ENCODE measurements around the gene SLC16A5.

SLC16A5 gene

DNA sequence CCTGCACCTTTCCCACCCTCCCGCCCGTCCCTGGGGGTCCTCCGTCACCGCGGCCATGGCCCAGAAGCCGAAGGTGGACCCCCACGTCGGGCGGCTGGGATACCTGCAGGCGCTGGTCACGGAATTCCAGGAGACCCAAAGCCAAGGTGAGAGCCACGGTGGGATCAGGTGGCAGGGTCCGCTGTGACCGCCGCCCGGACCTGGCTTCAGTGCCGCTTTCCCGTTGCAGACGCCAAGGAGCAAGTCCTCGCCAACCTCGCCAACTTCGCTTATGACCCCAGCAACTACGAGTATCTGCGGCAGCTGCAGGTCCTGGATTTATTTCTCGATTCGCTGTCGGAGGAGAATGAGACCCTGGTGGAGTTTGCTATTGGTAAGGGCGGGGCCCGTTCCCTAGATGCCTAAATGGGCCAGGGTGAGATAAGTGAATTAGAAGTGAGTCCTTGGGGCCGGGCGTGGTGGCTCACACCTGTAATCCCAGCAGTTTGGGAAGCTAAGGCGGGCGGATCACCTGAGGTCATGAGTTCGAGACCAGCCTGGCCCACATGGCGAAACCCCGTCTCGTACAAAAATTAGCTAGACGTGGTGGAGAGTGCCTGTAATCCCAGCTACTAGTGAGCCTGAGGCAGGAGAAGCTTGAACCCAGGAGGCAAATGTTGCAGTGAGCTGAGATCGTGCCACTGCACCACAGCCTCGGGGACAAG, 22.6 kb downstream of the SLC16A5 start:
- peak overlapping the region; percentile 62 for H3K27ac ChIP-seq (ENCODE audit: insufficient read depth, low read length, poor library complexity, severe bottlenecking)
- no peaks in the 10 kb centered on the region for H3K36me3 ChIP-seq (ENCODE audit: control insufficient read depth, insufficient read depth, low read length)
- no peaks in the 10 kb centered on the region for H3K27me3 ChIP-seq (replicated peaks; ENCODE audit: control insufficient read depth, insufficient read depth, low read length, poor library complexity, severe bottlenecking)
- peak overlapping the region; percentile 84 for H3K4me3 ChIP-seq (ENCODE audit: insufficient read depth, low read depth, low read length, poor library complexity, severe bottlenecking)
- peaks cover 15% of the 10 kb centered on the region for H3K4me1 ChIP-seq (ENCODE audit: control insufficient read depth, insufficient read depth, low read length, poor library complexity, severe bottlenecking)
- H3K9me3 ChIP-seq (ENCODE audit: control insufficient read depth, low read length) = no peaks in the 10 kb centered on the region
- DNase-seq = no peak

DNA sequence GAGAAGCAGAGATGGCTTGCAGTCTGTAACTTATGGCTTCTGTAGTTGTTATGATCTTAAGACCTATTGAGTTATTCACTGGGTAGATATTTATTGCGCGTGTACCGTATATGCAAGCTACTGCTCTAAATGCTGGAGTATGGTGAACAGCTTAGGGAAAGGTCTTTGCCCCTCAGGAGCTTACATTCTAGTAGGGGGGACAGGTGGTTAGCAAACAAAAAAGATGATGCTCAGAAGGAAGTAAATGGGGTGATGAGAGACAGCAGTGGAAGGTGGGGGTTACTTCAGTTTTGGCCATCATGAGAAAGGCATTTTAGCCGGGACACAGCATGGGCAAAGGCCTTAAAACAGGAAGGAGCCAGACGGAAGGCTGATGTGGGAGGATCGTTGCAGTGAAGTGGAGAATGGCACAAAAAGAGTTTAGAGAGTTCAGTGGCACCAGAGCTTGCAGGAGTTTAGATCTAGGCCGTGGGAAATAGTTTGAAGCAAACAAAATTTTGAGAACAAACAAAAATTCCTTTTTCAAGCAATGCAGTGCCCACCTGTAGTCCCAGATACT, 24.1 kb downstream of the SLC16A5 start:
- H3K4me3 ChIP-seq (ENCODE audit: insufficient read depth, low read depth, low read length, poor library complexity, severe bottlenecking) = no peak overlapping the region
- peaks cover 18% of the 10 kb centered on the region for H3K4me1 ChIP-seq (ENCODE audit: control insufficient read depth, insufficient read depth, low read length, poor library complexity, severe bottlenecking)
- H3K27me3 ChIP-seq (replicated peaks; ENCODE audit: control insufficient read depth, insufficient read depth, low read length, poor library complexity, severe bottlenecking) = no peaks in the 10 kb centered on the region

DNA sequence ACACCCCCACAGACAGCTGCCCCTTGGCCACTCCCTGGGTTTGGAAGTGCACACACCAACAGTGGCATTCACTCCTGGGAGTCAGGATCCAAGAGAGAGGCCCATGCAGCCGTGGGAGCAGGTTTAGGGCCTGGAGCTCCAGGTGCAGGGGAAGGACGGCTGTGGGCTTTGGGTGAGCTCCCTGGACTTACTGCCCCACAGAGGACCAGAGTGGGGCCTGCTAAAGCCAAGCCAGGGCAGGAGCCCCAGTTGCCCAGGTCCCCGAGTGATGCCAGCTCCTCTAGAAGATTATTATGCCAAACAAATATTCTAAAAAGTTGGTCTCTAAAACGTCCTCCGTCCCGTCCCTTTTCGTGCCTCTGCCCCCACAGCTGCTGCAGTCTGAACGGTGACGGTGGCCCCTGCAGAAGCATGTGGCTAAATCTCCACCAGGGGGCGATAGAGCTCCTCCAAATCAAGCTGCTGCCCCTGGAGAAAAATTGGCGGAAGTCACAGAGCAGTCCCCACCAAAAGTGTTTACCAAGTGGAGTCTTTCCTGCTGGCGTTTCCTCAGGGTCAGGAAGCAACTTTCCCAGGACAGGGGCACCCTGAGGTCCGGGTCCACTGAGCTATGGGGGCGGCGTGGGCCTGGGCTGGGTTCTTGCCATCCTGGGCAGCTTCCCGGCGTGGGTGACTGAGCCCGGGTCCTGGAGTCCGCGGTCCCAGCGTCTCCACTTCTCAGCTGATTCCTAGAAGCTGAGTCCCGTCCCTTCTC, 26.2 kb downstream of the SLC16A5 start:
- no peaks in the 10 kb centered on the region for H3K9me3 ChIP-seq (ENCODE audit: control insufficient read depth, low read length)
- peak; percentile 74 to 86 (median 80) for DNase-seq
- H3K27me3 ChIP-seq (replicated peaks; ENCODE audit: control insufficient read depth, insufficient read depth, low read length, poor library complexity, severe bottlenecking) = no peaks in the 10 kb centered on the region
- H3K4me1 ChIP-seq (ENCODE audit: control insufficient read depth, insufficient read depth, low read length, poor library complexity, severe bottlenecking) = peaks cover 18% of the 10 kb centered on the region
- no peaks in the 10 kb centered on the region for H3K36me3 ChIP-seq (ENCODE audit: control insufficient read depth, insufficient read depth, low read length)
- H3K4me3 ChIP-seq (ENCODE audit: insufficient read depth, low read depth, low read length, poor library complexity, severe bottlenecking) = peak overlapping the region; percentile 53
- H3K27ac ChIP-seq (ENCODE audit: insufficient read depth, low read length, poor library complexity, severe bottlenecking) = peak overlapping the region; percentile 45

More for the DNA sequence above, 24.1 kb downstream of the SLC16A5 start:
- peak overlapping the region; percentile 13 for H3K27ac ChIP-seq (ENCODE audit: insufficient read depth, low read length, poor library complexity, severe bottlenecking)
- no peaks in the 10 kb centered on the region for H3K9me3 ChIP-seq (ENCODE audit: control insufficient read depth, low read length)
- no peak for DNase-seq
- no peaks in the 10 kb centered on the region for H3K36me3 ChIP-seq (ENCODE audit: control insufficient read depth, insufficient read depth, low read length)

DNA sequence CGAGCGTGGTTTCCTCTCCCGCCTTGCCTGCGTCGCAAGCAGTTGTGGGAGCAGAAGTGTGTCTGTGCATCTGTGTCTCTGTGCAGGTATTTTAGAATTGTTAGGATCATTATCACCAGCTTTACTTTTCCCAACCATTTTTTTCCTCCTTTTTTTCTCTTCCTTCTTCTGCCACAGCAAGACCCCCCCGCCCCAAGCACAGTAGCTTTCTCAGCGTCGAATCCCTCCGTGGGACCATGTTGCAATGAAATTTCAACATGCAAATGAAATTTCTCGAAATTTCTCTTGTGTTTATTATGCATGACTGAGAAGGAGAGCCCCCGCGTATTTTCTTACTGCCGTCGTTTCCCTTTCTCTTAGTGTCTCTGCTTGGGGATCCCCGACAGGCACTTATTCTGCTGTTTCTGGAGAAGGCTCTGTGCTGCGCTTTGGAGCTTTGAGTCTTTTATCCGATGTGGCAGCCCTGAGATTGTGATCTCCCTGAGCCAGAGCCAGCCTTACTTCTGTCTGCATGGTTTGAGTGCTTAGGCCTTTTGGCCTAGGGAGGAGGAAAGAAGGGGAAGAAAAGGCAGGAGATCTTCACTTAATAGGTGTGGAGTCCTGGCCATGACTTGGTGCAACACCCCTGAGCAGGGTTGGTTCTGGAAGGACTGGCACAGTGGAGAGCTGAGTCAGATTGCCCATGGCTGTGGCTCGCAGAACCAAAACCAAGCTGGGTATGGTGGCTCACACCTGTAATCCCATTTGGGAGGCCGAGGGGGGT, 27.0 kb downstream of the SLC16A5 start:
- H3K27me3 ChIP-seq (replicated peaks; ENCODE audit: control insufficient read depth, insufficient read depth, low read length, poor library complexity, severe bottlenecking) = no peaks in the 10 kb centered on the region
- DNase-seq = no peak
- H3K36me3 ChIP-seq (ENCODE audit: control insufficient read depth, insufficient read depth, low read length) = no peaks in the 10 kb centered on the region
- H3K4me3 ChIP-seq (ENCODE audit: insufficient read depth, low read depth, low read length, poor library complexity, severe bottlenecking) = peak overlapping the region; percentile 53
- no peaks in the 10 kb centered on the region for H3K9me3 ChIP-seq (ENCODE audit: control insufficient read depth, low read length)
- peaks cover 18% of the 10 kb centered on the region for H3K4me1 ChIP-seq (ENCODE audit: control insufficient read depth, insufficient read depth, low read length, poor library complexity, severe bottlenecking)
- H3K27ac ChIP-seq (ENCODE audit: insufficient read depth, low read length, poor library complexity, severe bottlenecking) = peak overlapping the region; percentile 45

- DNase-seq = no peak
- Histone ChIP-seq H3K27ac (ENCODE audit: insufficient read depth, low read length, poor library complexity, severe bottlenecking) (no peak overlapping the region), H3K4me3 (ENCODE audit: insufficient read depth, low read depth, low read length, poor library complexity, severe bottlenecking) (no peak overlapping the region), H3K36me3 (ENCODE audit: control insufficient read depth, insufficient read depth, low read length) (peaks cover 2% of the 10 kb centered on the region), H3K9me3 (ENCODE audit: control insufficient read depth, low read length) (no peaks in the 10 kb centered on the region), H3K27me3 (replicated peaks; ENCODE audit: control insufficient read depth, insufficient read depth, low read length, poor library complexity, severe bottlenecking) (no peaks in the 10 kb centered on the region), H3K4me1 (ENCODE audit: control insufficient read depth, insufficient read depth, low read length, poor library complexity, severe bottlenecking) (peaks cover 14% of the 10 kb centered on the region)
Observed at GRCh38 chr17:75115555-75115954, 27.8 kb downstream of the SLC16A5 start.

GRCh38 chr17:75116737-75117136, 29.0 kb downstream of the SLC16A5 start:
- no peaks in the 10 kb centered on the region for H3K9me3 ChIP-seq (ENCODE audit: control insufficient read depth, low read length)
- no peak overlapping the region for H3K4me3 ChIP-seq (ENCODE audit: insufficient read depth, low read depth, low read length, poor library complexity, severe bottlenecking)
- H3K27ac ChIP-seq (ENCODE audit: insufficient read depth, low read length, poor library complexity, severe bottlenecking) = no peak overlapping the region
- H3K4me1 ChIP-seq (ENCODE audit: control insufficient read depth, insufficient read depth, low read length, poor library complexity, severe bottlenecking) = peaks cover 5% of the 10 kb centered on the region
- peaks cover 6% of the 10 kb centered on the region for H3K36me3 ChIP-seq (ENCODE audit: control insufficient read depth, insufficient read depth, low read length)
- DNase-seq = no peak
- no peaks in the 10 kb centered on the region for H3K27me3 ChIP-seq (replicated peaks; ENCODE audit: control insufficient read depth, insufficient read depth, low read length, poor library complexity, severe bottlenecking)

DNA sequence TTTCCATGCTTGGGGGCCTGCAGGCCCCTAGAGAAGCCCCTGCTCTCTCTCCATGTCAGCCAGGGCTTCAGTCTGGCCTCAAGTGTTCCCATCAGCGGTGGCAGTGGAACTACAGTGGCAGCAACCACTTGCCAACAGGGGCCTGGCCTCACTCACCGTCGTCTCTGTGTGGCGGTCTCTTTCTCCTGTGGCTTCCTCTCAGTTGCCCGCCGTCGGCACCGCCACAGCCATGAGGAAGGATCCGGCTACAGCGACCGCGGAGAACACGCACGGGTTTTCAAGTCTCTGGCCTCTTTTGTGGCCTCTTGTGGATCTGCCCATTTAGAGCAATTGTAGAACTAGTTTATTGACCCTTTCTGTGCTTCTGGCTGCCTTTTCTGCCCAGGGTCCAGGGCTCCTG, 30.6 kb downstream of the SLC16A5 start:
- no peaks in the 10 kb centered on the region for H3K9me3 ChIP-seq (ENCODE audit: control insufficient read depth, low read length)
- H3K27me3 ChIP-seq (replicated peaks; ENCODE audit: control insufficient read depth, insufficient read depth, low read length, poor library complexity, severe bottlenecking) = no peaks in the 10 kb centered on the region
- H3K36me3 ChIP-seq (ENCODE audit: control insufficient read depth, insufficient read depth, low read length) = peaks cover 6% of the 10 kb centered on the region
- no peak for DNase-seq
- H3K27ac ChIP-seq (ENCODE audit: insufficient read depth, low read length, poor library complexity, severe bottlenecking) = no peak overlapping the region
- peaks cover 5% of the 10 kb centered on the region for H3K4me1 ChIP-seq (ENCODE audit: control insufficient read depth, insufficient read depth, low read length, poor library complexity, severe bottlenecking)
- H3K4me3 ChIP-seq (ENCODE audit: insufficient read depth, low read depth, low read length, poor library complexity, severe bottlenecking) = no peak overlapping the region

DNA sequence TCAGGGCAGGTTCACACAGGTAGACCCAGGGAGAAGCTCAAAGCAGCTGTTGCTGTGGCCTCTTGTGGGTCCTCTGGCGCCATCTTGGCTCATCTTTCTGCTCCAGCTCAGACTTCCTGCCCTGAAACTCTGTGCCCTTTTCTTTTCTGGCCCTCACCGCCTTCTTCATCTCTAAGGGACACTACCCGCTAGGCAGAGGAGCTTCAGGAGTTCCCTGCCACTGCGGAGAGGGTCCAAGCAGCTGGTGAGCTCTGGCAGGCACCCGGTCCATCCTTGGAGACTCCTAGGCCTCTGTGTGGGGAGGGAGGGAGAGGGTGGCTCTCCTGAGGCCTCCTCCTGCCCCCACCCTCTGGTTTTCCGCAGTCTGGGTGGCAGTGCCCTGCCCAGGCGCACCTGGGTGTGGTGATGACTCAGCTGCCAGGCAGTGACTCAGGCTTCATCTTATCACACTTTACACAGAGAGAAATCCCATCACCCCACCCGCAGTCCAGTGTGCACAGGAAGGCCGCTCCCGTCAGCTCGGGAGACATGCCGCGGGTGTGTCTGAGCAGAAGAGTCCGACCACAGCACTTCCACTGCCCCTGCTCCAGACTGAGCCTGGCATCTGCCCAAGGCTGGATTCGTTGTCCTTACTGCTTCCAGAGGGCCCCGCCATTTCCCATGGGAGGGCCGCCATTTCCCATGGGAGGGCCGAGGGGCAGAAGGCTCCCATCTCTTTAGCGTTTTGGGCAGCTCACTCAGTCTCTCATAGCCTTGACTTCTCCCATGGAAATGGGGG, 36.5 kb downstream of the SLC16A5 start:
- Histone ChIP-seq H3K4me1 (ENCODE audit: control insufficient read depth, insufficient read depth, low read length, poor library complexity, severe bottlenecking) (peaks cover 26% of the 10 kb centered on the region), H3K27ac (ENCODE audit: insufficient read depth, low read length, poor library complexity, severe bottlenecking) (peak overlapping the region; percentile 37)

GRCh38 chr17:75124819-75125162, 37.0 kb downstream of the SLC16A5 start:
- H3K27ac ChIP-seq (ENCODE audit: insufficient read depth, low read length, poor library complexity, severe bottlenecking) = peak overlapping the region; percentile 37
- H3K36me3 ChIP-seq (ENCODE audit: control insufficient read depth, insufficient read depth, low read length) = peaks cover 12% of the 10 kb centered on the region
- no peak overlapping the region for H3K4me3 ChIP-seq (ENCODE audit: insufficient read depth, low read depth, low read length, poor library complexity, severe bottlenecking)
- no peaks in the 10 kb centered on the region for H3K9me3 ChIP-seq (ENCODE audit: control insufficient read depth, low read length)
- no peaks in the 10 kb centered on the region for H3K27me3 ChIP-seq (replicated peaks; ENCODE audit: control insufficient read depth, insufficient read depth, low read length, poor library complexity, severe bottlenecking)
- peaks cover 26% of the 10 kb centered on the region for H3K4me1 ChIP-seq (ENCODE audit: control insufficient read depth, insufficient read depth, low read length, poor library complexity, severe bottlenecking)
- DNase-seq = no peak

More for the DNA sequence above, 36.5 kb downstream of the SLC16A5 start:
- Histone ChIP-seq H3K36me3 (ENCODE audit: control insufficient read depth, insufficient read depth, low read length) (peaks cover 6% of the 10 kb centered on the region), H3K27me3 (replicated peaks; ENCODE audit: control insufficient read depth, insufficient read depth, low read length, poor library complexity, severe bottlenecking) (no peaks in the 10 kb centered on the region), H3K9me3 (ENCODE audit: control insufficient read depth, low read length) (no peaks in the 10 kb centered on the region), H3K4me3 (ENCODE audit: insufficient read depth, low read depth, low read length, poor library complexity, severe bottlenecking) (no peak overlapping the region)
- peak; percentile 30 to 52 (median 48) for DNase-seq

Measured in effector memory CD4-positive, alpha-beta T cell (primary cell).